Nephron progenitor cell (in vitro differentiated cells): ENCODE measurements around the gene ITPRID1.
A peak's percentile ranks its signal among the peaks of the same experiment; 100 is the strongest.

Experiments used
- DNase-seq: peaks from one replicate; pipeline ENCODE4 v3.0.0; 2021
- H3K27ac Mint-ChIP-seq: 2 replicates; pipeline ENCODE4 v1.8.0; 2021; ENCODE audit warnings: mild to moderate bottlenecking, moderate library complexity, mixed read lengths
- H3K27me3 Mint-ChIP-seq: 2 replicates; pipeline ENCODE4 v1.8.0; 2021; ENCODE audit warnings: mild to moderate bottlenecking, low read depth, mixed read lengths; ENCODE audit not compliant: poor library complexity
- H3K36me3 Mint-ChIP-seq: 2 replicates; pipeline ENCODE4 v1.8.0; 2021; ENCODE audit warnings: low read depth, mixed read lengths
- H3K4me1 Mint-ChIP-seq: 2 replicates; pipeline ENCODE4 v1.8.0; 2021; ENCODE audit warnings: mixed read lengths
- H3K4me3 Mint-ChIP-seq: 2 replicates; pipeline ENCODE4 v1.8.0; 2021; ENCODE audit warnings: mild to moderate bottlenecking, moderate library complexity, mixed read lengths
- H3K9me3 Mint-ChIP-seq: 2 replicates; pipeline ENCODE4 v1.8.0; 2021; ENCODE audit warnings: mild to moderate bottlenecking, moderate library complexity, mixed read lengths
- CTCF ChIP-seq: fragments of 200-600 bp; sonication (generic); IDR thresholded peaks from 2 replicates; pipeline ENCODE4 v1.5.0; 2021; ENCODE audit warnings: antibody characterized with exemption

ITPRID1 gene

GRCh38 chr7:31602041-31602625 lies 88.2 kb downstream of the ITPRID1 start:
- no peak overlapping the region for H3K27ac Mint-ChIP-seq

GRCh38 chr7:31603046-31603445 lies 89.2 kb downstream of the ITPRID1 start:
- no peaks in the 10 kb centered on the region for H3K4me1 Mint-ChIP-seq
- no peaks in the 10 kb centered on the region for H3K9me3 Mint-ChIP-seq
- DNase-seq = no peak
- H3K36me3 Mint-ChIP-seq = no peaks in the 10 kb centered on the region
- H3K4me3 Mint-ChIP-seq = no peak overlapping the region
- H3K27me3 Mint-ChIP-seq = peaks cover 5% of the 10 kb centered on the region
- no peak for TF ChIP-seq CTCF
- H3K27ac Mint-ChIP-seq = no peak overlapping the region

More at GRCh38 chr7:31602041-31602625, 88.2 kb downstream of the ITPRID1 start:
- H3K4me3 Mint-ChIP-seq = no peak overlapping the region
- H3K9me3 Mint-ChIP-seq = peaks cover 1% of the 10 kb centered on the region
- no peaks in the 10 kb centered on the region for H3K4me1 Mint-ChIP-seq
- no peak for DNase-seq
- peaks cover 5% of the 10 kb centered on the region for H3K27me3 Mint-ChIP-seq
- no peaks in the 10 kb centered on the region for H3K36me3 Mint-ChIP-seq
- no peak for TF ChIP-seq CTCF

GRCh38 chr7:31613604-31614003 lies 99.7 kb downstream of the ITPRID1 start:
- no peak for DNase-seq
- no peaks in the 10 kb centered on the region for H3K9me3 Mint-ChIP-seq
- H3K36me3 Mint-ChIP-seq = no peaks in the 10 kb centered on the region
- H3K4me3 Mint-ChIP-seq = no peak overlapping the region
- no peaks in the 10 kb centered on the region for H3K4me1 Mint-ChIP-seq
- TF ChIP-seq CTCF = no peak
- H3K27me3 Mint-ChIP-seq = peaks cover 7% of the 10 kb centered on the region
- no peak overlapping the region for H3K27ac Mint-ChIP-seq

- TF ChIP-seq CTCF = no peak
- DNase-seq = no peak
- Mint-ChIP-seq H3K9me3 (no peaks in the 10 kb centered on the region), H3K4me3 (no peak overlapping the region), H3K36me3 (no peaks in the 10 kb centered on the region), H3K27ac (no peak overlapping the region), H3K4me1 (peaks cover 5% of the 10 kb centered on the region), H3K27me3 (peaks cover 4% of the 10 kb centered on the region)
Measured at GRCh38 chr7:31633467-31633866, 119.6 kb downstream of the ITPRID1 start.

- Mint-ChIP-seq H3K27me3 (peaks cover 4% of the 10 kb centered on the region), H3K4me3 (no peak overlapping the region)
- peak; percentile 74 for TF ChIP-seq CTCF
Measured at GRCh38 chr7:31633894-31634494, 120.1 kb downstream of the ITPRID1 start.

GRCh38 chr7:31640381-31640780 lies 126.5 kb downstream of the ITPRID1 start:
- Mint-ChIP-seq H3K27me3 (no peaks in the 10 kb centered on the region), H3K4me1 (no peaks in the 10 kb centered on the region), H3K36me3 (no peaks in the 10 kb centered on the region), H3K27ac (no peak overlapping the region), H3K4me3 (no peak overlapping the region), H3K9me3 (peaks cover 17% of the 10 kb centered on the region)
- TF ChIP-seq CTCF = no peak
- no peak for DNase-seq

More at GRCh38 chr7:31633894-31634494, 120.1 kb downstream of the ITPRID1 start:
- Mint-ChIP-seq H3K27ac (peak overlapping the region; percentile 89), H3K9me3 (peaks cover 5% of the 10 kb centered on the region), H3K36me3 (no peaks in the 10 kb centered on the region), H3K4me1 (peaks cover 5% of the 10 kb centered on the region)
- DNase-seq = peak; percentile 48
